ENCODE results near the gene ACAD11.
A peak's percentile ranks its signal among the peaks of the same experiment; 100 is the strongest.

ACAD11 gene, protein sequence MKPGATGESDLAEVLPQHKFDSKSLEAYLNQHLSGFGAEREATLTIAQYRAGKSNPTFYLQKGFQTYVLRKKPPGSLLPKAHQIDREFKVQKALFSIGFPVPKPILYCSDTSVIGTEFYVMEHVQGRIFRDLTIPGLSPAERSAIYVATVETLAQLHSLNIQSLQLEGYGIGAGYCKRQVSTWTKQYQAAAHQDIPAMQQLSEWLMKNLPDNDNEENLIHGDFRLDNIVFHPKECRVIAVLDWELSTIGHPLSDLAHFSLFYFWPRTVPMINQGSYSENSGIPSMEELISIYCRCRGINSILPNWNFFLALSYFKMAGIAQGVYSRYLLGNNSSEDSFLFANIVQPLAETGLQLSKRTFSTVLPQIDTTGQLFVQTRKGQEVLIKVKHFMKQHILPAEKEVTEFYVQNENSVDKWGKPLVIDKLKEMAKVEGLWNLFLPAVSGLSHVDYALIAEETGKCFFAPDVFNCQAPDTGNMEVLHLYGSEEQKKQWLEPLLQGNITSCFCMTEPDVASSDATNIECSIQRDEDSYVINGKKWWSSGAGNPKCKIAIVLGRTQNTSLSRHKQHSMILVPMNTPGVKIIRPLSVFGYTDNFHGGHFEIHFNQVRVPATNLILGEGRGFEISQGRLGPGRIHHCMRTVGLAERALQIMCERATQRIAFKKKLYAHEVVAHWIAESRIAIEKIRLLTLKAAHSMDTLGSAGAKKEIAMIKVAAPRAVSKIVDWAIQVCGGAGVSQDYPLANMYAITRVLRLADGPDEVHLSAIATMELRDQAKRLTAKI

DNA sequence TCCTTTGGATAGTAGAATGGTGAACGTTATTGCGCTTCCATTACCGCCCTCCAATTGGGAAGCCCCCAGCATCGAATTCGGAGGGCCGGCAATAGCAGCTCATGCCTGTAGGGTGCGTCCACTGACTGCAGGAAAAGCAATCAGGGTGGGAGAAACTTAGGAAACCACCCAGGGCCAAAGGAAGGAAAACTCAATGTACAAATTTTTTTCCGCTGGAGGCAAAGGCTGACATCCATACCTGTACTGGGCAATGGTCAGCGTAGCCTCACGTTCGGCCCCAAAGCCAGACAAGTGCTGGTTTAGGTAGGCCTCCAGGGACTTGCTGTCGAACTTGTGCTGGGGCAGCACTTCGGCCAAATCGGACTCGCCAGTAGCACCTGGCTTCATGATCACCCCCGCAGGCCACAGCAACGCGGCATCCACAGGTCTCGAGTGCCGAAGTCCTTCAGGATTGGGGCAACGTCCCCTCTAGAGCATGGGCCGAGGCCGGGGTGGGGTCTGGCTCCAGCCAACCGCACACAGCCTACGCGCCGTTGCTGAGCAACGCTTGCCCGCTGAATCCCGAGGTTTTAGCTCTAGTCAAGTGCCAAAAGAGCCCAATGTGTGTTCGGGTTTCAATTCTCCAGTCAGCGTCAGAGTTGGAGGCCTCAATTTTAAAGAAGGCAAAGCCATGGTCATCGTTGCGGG is at the start of gene ACAD11:
Gene ACAD11 (minus strand): TSS at position 445 of the 687 bp plus-strand sequence. CDS start 58 bp downstream, at position 387.
- DNase-seq (ENCODE audit: low read depth in 2 of 2): peak; percentile 6 to 15

- DNase-seq (ENCODE audit: low read depth in 2 of 2): no peak
These were observed 44.1 kb upstream of the ACAD11 start for GRCh38 chr3:132703733-132704132.

DNA sequence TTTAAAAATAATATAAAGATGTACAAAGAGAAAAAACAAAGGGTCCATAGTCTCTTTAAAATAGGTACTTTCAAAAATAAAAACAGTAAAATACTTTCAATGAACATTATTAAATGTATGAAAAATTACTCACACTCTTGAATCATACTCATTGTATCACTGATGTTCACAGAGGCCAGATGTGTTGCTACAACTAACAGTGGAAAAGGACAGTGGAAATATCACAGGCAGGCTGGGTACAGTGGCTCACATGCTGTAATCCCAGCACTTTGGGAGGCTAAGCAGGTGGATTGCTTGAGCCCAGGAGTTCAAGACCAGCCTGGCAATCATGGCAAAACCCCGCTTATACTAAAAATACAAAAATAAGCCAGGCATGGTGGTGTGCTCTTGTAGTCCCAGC is 35.8 kb upstream of the ACAD11 start:
- no peak for DNase-seq (ENCODE audit: low read depth in 2 of 2)

- no peak for DNase-seq (ENCODE audit: low read depth in 2 of 2)
These were observed 35.4 kb upstream of the ACAD11 start for GRCh38 chr3:132694991-132695390.

DNA sequence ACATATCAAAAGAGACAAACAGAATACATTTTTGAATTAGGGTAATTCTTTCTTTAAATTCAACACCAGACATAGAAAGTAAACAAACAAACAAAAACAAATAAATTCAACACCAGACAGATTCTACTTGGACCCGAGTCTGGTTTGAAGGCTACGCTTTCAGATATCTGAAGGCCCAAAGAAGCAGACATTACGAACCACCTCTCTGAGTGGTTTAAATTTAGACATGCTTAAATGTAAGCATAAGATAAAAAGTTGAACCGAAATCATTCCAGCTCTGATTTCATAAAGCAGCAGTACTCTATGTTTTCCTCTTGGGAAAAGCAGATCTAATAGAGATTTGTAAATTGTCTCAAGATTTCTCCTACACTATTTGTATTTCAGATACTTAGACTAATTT is 30.4 kb upstream of the ACAD11 start:
- no peak for DNase-seq (ENCODE audit: low read depth in 2 of 2)

DNA sequence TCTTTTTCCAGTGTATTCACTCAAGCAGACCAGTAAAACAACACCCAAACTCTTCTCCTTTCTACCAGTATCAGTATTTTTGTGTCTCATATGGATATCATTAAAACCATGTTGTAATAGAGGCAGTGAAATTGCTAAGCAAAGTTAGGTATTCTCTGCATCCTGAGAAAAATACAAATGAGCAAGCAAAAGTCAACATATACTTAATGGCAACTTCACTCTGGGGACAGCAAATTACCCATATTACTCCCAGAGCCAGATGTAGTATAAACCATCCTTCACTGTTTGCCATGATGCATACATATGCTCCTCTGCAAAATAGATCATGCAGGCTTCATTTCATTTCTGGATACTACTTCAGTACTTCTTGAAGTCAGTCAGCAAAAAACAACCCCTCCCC is 22.6 kb upstream of the ACAD11 start:
- no peak for DNase-seq (ENCODE audit: low read depth in 2 of 2)

- DNase-seq (ENCODE audit: low read depth in 2 of 2): no peak
These were observed 21.8 kb upstream of the ACAD11 start for GRCh38 chr3:132681421-132681820.

- no peak for DNase-seq (ENCODE audit: low read depth in 2 of 2)
These were observed 20.3 kb upstream of the ACAD11 start for GRCh38 chr3:132679911-132680310.

DNA sequence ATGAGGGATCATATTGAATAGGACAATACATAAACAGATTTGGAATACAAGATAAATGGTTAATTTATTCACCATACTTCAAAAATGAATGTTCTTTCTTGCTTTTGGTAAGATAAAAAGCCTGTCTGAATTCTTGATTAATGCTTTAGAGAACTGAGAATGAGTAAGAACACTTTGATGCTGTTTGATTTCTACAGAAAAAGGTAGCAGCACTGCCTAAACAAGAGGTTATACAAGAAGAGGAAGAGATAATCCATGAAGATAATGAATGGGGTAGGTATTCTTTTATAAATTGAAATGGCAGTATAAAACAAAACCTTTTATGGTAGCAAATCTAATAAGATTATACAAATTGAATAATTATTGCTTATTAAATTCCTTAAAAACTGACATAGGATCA is 15.8 kb upstream of the ACAD11 start:
- DNase-seq (ENCODE audit: low read depth in 2 of 2): no peak

DNA sequence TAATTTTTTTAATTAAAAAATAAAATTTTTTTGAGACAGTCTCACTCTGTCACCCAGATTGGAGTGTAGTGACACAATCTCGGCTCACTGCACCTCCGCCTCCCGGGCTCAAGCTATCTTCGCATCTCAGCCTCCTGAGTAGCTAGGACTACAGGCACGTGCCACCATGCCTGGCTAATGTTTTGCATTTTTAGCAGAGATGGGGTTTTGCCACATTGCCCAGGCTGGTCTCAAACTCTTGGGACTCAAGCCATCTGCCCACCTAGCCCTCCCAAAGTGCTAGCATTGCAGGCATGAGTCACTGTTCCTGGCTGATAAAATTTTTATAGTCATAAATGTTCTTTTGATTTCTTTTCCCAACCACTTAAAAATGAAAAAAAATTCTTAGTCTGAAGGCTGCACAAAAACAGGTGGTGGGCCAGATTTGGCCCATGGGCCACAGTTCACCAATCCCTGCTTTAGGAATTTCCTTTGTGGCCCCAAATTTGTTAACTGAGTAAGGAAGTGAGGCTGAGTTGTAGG is 9.7 kb upstream of the ACAD11 start:
- no peak for DNase-seq (ENCODE audit: low read depth in 2 of 2)

DNA sequence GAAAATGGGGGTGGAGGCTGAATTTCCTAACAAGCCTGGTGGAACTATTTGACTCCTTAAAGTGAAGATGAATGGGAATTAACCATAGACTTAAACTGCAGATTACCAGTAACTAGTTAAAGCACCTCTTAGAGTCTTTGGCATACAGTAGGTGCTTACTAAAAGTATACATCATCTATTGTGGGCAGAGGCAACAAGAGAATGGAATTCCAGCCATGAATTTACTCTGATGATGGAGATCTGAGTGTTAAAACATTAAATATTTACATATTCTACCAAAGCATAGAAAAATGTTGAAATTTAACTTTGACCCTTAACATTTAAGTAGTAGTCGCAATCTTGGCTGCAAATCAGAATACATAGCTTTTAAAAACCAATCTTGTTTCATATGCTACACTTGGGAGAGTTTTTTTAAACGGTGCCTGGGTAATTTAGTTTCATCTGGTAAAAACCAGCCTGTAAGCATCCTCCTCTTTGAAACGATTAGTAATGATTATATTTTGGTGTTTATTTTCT is 5.7 kb upstream of the ACAD11 start:
- DNase-seq (ENCODE audit: low read depth in 2 of 2): no peak

- DNase-seq (ENCODE audit: low read depth in 2 of 2): no peak
These were observed 2.6 kb upstream of the ACAD11 start for GRCh38 chr3:132662212-132662611.

DNA sequence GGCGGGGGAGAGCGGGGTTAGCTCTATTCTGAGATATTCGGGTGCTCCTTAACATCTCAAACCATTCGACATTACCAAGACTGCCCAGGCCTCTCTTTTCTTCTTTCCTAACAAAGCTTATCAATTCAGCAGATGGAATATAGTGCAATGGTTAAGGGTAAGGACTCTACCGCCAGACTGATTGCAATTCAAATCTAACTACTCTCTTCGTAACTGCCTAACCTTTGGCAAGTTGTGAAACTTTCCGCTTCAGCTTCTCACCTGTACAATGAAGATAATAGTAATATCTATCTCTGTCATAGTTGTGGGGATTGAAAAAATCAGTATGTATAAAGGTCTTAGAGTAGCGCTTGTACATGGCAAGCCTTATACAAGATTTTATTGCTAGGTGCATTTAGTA is 1.5 kb upstream of the ACAD11 start:
- no peak for DNase-seq (ENCODE audit: low read depth in 2 of 2)

- peak in 1 of 2 donors; percentile 1 for DNase-seq (ENCODE audit: low read depth in 2 of 2)
These were observed 1.1 kb upstream of the ACAD11 start for GRCh38 chr3:132660811-132661070.

GRCh38 chr3:132660052-132660810 is 622 bp upstream of the ACAD11 start, which contains the start of gene UBA5:
Gene UBA5, plus strand, starts transcription at chr3:132660329. Its CDS starts 209 bp downstream, at chr3:132660538.
- DNase-seq (ENCODE audit: low read depth in 2 of 2): peak; percentile 65 to 66

DNA sequence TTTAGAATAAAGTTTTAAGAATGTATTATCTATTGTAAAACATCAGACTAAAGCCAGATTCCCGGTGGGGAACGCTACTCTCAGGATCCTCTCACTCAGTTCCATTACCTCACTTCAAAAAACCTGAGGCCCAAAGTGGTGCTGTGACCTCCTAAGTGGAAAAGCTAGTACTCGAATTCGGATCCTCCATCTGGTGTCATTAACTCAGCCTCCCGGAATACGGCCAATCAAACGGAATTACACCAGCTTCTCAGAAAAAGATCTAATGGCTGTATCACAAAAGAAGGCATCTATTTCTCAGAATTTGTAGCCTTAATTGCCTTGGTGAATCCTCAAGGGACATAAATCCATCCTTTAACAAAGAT is 627 bp downstream of the ACAD11 start:
- DNase-seq (ENCODE audit: low read depth in 2 of 2): no peak

DNA sequence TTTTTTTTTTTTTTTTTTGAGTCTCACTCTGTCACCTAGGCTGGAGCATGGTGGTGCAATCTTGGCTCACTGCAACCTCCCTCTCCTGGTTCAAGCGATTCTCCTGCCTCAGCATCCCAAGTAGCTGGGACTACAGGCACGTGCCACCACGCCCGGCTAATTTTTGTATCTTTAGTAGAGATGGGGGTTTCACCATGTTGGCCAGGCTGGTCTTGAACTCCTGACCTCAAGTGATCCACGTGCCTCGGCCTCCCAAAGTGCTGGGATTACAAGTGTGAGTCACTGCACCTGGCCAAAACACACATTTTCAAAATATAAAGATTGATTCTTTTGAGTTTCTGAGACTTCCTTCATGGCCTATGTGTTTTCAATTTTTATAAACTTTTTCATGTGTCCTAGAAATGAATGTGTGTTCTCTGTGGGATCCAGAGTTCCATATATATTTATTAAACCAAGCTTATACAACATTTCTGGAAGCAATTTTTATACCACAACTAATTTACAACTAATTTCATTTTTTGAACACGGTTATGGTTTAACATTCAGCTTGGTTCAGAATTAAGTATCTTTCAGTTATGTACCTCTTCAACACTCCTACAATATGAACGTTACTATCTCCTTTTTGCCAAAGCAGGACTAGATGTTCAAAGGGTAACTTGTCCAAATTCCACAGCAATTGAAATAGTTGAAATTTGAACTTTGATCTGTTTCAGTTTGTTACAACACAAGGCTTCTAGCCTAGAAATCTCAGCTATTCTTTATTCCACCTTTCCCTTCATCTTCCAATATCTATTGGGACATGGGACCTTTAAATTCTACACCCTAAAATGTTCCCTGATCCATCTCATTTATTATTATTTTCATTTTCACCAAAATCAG is 1.5 kb downstream of the ACAD11 start:
- no peak for DNase-seq (ENCODE audit: low read depth in 2 of 2)

GRCh38 chr3:132655471-132655870 is 4.1 kb downstream of the ACAD11 start:
- no peak for DNase-seq (ENCODE audit: low read depth in 2 of 2)

DNA sequence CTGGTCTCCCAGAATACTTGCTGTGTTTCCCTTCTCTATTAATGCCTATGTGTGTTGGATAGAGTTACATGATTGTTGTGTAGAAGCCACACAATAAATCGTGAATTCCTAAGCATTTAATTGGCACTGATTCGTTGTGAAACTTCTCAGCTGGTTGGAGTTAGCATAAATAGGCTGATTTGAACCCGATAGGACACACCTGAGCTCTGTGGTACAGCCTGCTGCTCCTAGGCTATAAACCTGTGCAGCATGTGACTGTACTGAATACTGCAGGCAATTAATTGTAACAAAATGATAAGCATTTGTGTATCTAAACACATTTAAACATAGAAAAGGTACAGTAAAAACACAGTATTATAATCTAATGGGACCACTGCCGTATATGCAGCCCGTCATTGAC is 4.9 kb downstream of the ACAD11 start:
- no peak for DNase-seq (ENCODE audit: low read depth in 2 of 2)

DNA sequence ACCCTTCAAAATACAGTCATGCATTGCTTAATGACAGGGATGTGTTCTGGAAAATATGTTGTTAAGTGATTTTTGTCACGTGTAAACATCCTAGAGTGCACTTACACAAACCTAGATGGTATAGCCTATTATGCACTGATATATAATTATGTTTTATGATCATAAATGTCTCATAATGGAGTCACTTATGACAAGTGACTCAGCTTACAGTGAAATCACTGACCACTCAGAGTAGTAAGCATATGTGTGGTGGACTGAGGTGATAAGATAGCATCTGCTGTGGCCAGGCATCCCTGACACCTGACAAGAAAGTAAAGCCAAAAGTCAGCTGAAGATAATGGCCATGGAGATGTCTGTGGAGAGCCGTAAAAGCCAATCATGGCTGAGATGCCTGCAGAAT is 5.4 kb downstream of the ACAD11 start:
- DNase-seq (ENCODE audit: low read depth in 2 of 2): no peak
